A549 (cell line): Measurements from ENCODE around the gene TERF2IP. TPM values are rescaled to one million over a fixed set of nuclear protein-coding genes. Genes with fewer than 3 reads are reported as not detected.

ENCODE experiments used
- ATAC-seq, 2 experiments: fragments of 200-7000 bp in 1 of 2; fragments of >200 bp in 1 of 2; cut with Nextera tagmentation in 1 of 2; cut with Tn5 transposase in 1 of 2; 3 replicates each; pipeline versions ENCODE4 v1.8.0 to v1.9.1; 2018 to 2020; ENCODE audit warnings: mild to moderate bottlenecking in 1 of 2, moderate library complexity in 1 of 2
- CTCF ChIA-PET: fragments of 300-600 bp; sonication (Branson Sonifier 250); formaldehyde crosslinking; extraction: SDS; loops from one replicate; lab custom pipeline; 2021; ENCODE audit warnings: antibody characterized with exemption, inconsistent platforms; lab: Yijun Ruan, JAX
- POLR2A ChIA-PET: fragments of 350-600 bp; formaldehyde crosslinking; extraction: SDS; loops from one replicate; lab custom pipeline; 2021; ENCODE audit warnings: antibody characterized with exemption, inconsistent platforms; lab: Yijun Ruan, JAX
- DNase-seq, 2 experiments: peaks; one replicate each; pipeline versions ENCODE4 v3.0.0 to v3.0.0-alpha.2; 2011 to 2016; ENCODE audit warnings: low read depth in 1 of 2, low spot score in 1 of 2
- FAIRE-seq: peaks from 2 replicates; lab custom pipeline; 2011; peaks lifted over from hg19 to GRCh38; lab: Jason Lieb, UNC
- H3K27ac ChIP-seq, 2 experiments: fragments of >200 bp; sonication (Bioruptor Twin); formaldehyde crosslinking; 3 replicates each; pipeline ENCODE4 v1.5.1; 2016 to 2017
- H3K4me1 ChIP-seq: fragments of >200 bp; sonication (Bioruptor Twin); formaldehyde crosslinking; 3 replicates; pipeline ENCODE4 v1.6.1; 2016
- H3K4me2 ChIP-seq: fragments of >200 bp; sonication (Bioruptor Twin); formaldehyde crosslinking; 3 replicates; pipeline ENCODE4 v1.6.1; 2016
- H3K4me3 ChIP-seq: fragments of >200 bp; sonication (Bioruptor Twin); formaldehyde crosslinking; 3 replicates; pipeline ENCODE4 v1.5.1; 2016
- H3K9me3 ChIP-seq: fragments of >200 bp; sonication (Bioruptor Twin); formaldehyde crosslinking; 3 replicates; pipeline ENCODE4 v1.6.1; 2016
- ATOH8 ChIP-seq: fragments of 250-450 bp; sonication (Bioruptor Pico); IDR thresholded peaks from 2 replicates; pipeline ENCODE4 v1.5.0; 2020; ENCODE audit warnings: low read depth, mild to moderate bottlenecking, moderate library complexity
- CBX8 ChIP-seq: fragments of 200-600 bp; sonication (generic); IDR thresholded peaks from 2 replicates; pipeline ENCODE4 v1.6.1; 2016
- CEBPB ChIP-seq, 2 experiments: fragments of >200 bp in 1 of 2; sonication (Bioruptor Twin) in 1 of 2; formaldehyde crosslinking in 1 of 2; IDR thresholded peaks; 2 replicates each; pipeline ENCODE4 v1.6.1; 2012 to 2016
- CHD2 ChIP-seq: fragments of 150-350 bp; IDR thresholded peaks from 2 replicates; pipeline ENCODE4 v1.6.1; 2014; ENCODE audit warnings: low read length; ENCODE audit not compliant: partially characterized antibody
- ELK1 ChIP-seq: fragments of 150-350 bp; IDR thresholded peaks from 2 replicates; pipeline ENCODE4 v1.6.1; 2014; ENCODE audit warnings: low read depth, mild to moderate bottlenecking, low read length
- EP300 ChIP-seq, 2 experiments: fragments of >200 bp; sonication (Bioruptor Twin); formaldehyde crosslinking; IDR thresholded peaks; 2 replicates in 1 of 2; 3 replicates in 1 of 2; pipeline ENCODE4 v1.6.1; 2016 to 2017
- FOSL2 ChIP-seq, 2 experiments: fragments of 450-650 bp in 1 of 2; fragments of >200 bp in 1 of 2; sonication (Bioruptor Twin) in 1 of 2; formaldehyde crosslinking; IDR thresholded peaks; 2 replicates each; pipeline versions ENCODE4 v1.5.0 to v1.6.1; 2016 to 2020; ENCODE audit warnings: mild to moderate bottlenecking in 1 of 2, moderate library complexity in 1 of 2
- GATA3 ChIP-seq: IDR thresholded peaks from 2 replicates; pipeline ENCODE4 v1.6.1; 2012; ENCODE audit warnings: borderline replicate concordance
- HEYL ChIP-seq: fragments of 250-450 bp; sonication (Bioruptor Pico); IDR thresholded peaks from 2 replicates; pipeline ENCODE4 v1.8.0; 2021; ENCODE audit warnings: mild to moderate bottlenecking, moderate library complexity
- HOXB13 ChIP-seq: fragments of 250-450 bp; sonication (Bioruptor Pico); IDR thresholded peaks from 2 replicates; pipeline ENCODE4 v1.5.0; 2020; ENCODE audit warnings: low read depth, mild to moderate bottlenecking, moderate library complexity
- HOXB5 ChIP-seq: fragments of 250-450 bp; sonication (Bioruptor Pico); IDR thresholded peaks from 2 replicates; pipeline ENCODE4 v1.5.0; 2020; ENCODE audit warnings: mild to moderate bottlenecking, moderate library complexity
- JUNB ChIP-seq: fragments of >200 bp; sonication (Bioruptor Twin); formaldehyde crosslinking; IDR thresholded peaks from 2 replicates; pipeline ENCODE4 v1.6.1; 2016
- MAFK ChIP-seq: fragments of 450-650 bp; IDR thresholded peaks from 2 replicates; pipeline ENCODE4 v1.6.1; 2014; ENCODE audit not compliant: partially characterized antibody
- MAX ChIP-seq: IDR thresholded peaks from 2 replicates; pipeline ENCODE4 v1.6.1; 2012
- MAZ ChIP-seq: fragments of 150-350 bp; IDR thresholded peaks from 2 replicates; pipeline ENCODE4 v1.6.1; 2014; ENCODE audit warnings: antibody characterized with exemption, low read depth, low read length, borderline replicate concordance
- NFE2L2 ChIP-seq: fragments of 150-350 bp; conservative IDR thresholded peaks from 2 replicates; pipeline ENCODE4 v1.6.1; 2014; ENCODE audit warnings: low read length
- NPAS2 ChIP-seq: fragments of 250-450 bp; sonication (Bioruptor Pico); IDR thresholded peaks from 2 replicates; pipeline ENCODE4 v1.8.0; 2022; ENCODE audit warnings: mild to moderate bottlenecking, moderate library complexity, borderline replicate concordance
- NR3C1 ChIP-seq: fragments of >200 bp; sonication (Bioruptor Twin); formaldehyde crosslinking; IDR thresholded peaks from 3 replicates; pipeline ENCODE4 v1.6.1; 2017
- PBX3 ChIP-seq: IDR thresholded peaks from 2 replicates; pipeline ENCODE4 v1.6.1; 2012
- POLR2A ChIP-seq: IDR thresholded peaks from 2 replicates; pipeline ENCODE4 v1.6.1; 2012; ENCODE audit warnings: mild to moderate bottlenecking, low read length
- POLR2AphosphoS2 ChIP-seq: conservative IDR thresholded peaks from 2 replicates; pipeline ENCODE4 v1.6.1; 2012; ENCODE audit warnings: low read length, improper control_type of control experiment, inconsistent platforms
- RAD21 ChIP-seq, 2 experiments: fragments of >200 bp in 1 of 2; sonication (Bioruptor Twin) in 1 of 2; formaldehyde crosslinking in 1 of 2; IDR thresholded peaks in 1 of 2; conservative IDR thresholded peaks in 1 of 2; 2 replicates in 1 of 2; 3 replicates in 1 of 2; pipeline ENCODE4 v1.6.1; 2012 to 2018; ENCODE audit warnings: inconsistent platforms in 1 of 2
- RCOR1 ChIP-seq: fragments of 150-350 bp; IDR thresholded peaks from 2 replicates; pipeline ENCODE4 v1.6.1; 2014; ENCODE audit warnings: antibody characterized with exemption, low read length, low read depth
- SMC3 ChIP-seq: fragments of >200 bp; sonication (Bioruptor Twin); formaldehyde crosslinking; IDR thresholded peaks from 3 replicates; pipeline ENCODE4 v1.6.1; 2018; ENCODE audit warnings: inconsistent platforms
- SREBF2 ChIP-seq: fragments of 450-650 bp; IDR thresholded peaks from 2 replicates; pipeline ENCODE4 v1.6.1; 2014; ENCODE audit warnings: mild to moderate bottlenecking, moderate library complexity
- TP53 ChIP-seq: fragments of 250-450 bp; sonication (Bioruptor Pico); IDR thresholded peaks from 2 replicates; pipeline ENCODE4 v1.5.0; 2021; ENCODE audit warnings: mild to moderate bottlenecking, moderate library complexity
- USF2 ChIP-seq: fragments of 450-650 bp; IDR thresholded peaks from 2 replicates; pipeline ENCODE4 v1.6.1; 2014; ENCODE audit warnings: antibody characterized with exemption
- ZFP36 ChIP-seq: fragments of 450-650 bp; IDR thresholded peaks from 2 replicates; pipeline ENCODE4 v1.6.1; 2014; ENCODE audit warnings: borderline replicate concordance; ENCODE audit not compliant: partially characterized antibody
- ZNF302 ChIP-seq: fragments of 250-450 bp; sonication (Bioruptor Pico); IDR thresholded peaks from 2 replicates; pipeline ENCODE4 v1.9.0; 2021; ENCODE audit warnings: inconsistent platforms, mild to moderate bottlenecking, moderate library complexity
- ZSCAN20 ChIP-seq: fragments of 250-450 bp; sonication (Bioruptor Pico); IDR thresholded peaks from 2 replicates; pipeline ENCODE4 v1.8.0; 2022; ENCODE audit warnings: mild to moderate bottlenecking, moderate library complexity
- WGBS: methylation state at CpG from one replicate; pipeline ENCODE4 v1.1.6; 2017; ENCODE audit errors: missing lambda C conversion rate; 5-methylcytosine and 5-hydroxymethylcytosine counted together
- polyA plus RNA-seq, 4 experiments: library from polyadenylated mRNA; depleted of rRNA in 3 of 4; stranded (reverse); fragments of >200 nt; fragmentation: RNase III in 1 of 4; extraction: RNeasy Plus Mini Kit Qiagen cat#74134 plus additional on column Dnase treatment in 1 of 4; gene quantifications; 2 replicates in 3 of 4; 3 replicates in 1 of 4; pipeline ENCODE4 v1.2.3, GENCODE V29; 2011 to 2017
- TF ChIP-seq, protein P1 (sequence below): fragments of >200 bp; sonication (Bioruptor Twin); formaldehyde crosslinking; IDR thresholded peaks from 3 replicates; pipeline ENCODE4 v1.6.1; 2016
- TF ChIP-seq, protein P2 (sequence below): fragments of >200 bp; sonication (Bioruptor Twin); formaldehyde crosslinking; IDR thresholded peaks from 3 replicates; pipeline ENCODE4 v1.5.1; 2016

Gene TERF2IP
- polyA plus RNA-seq, 2 of the 4 experiments (the other 2 are of a cell fraction), result 26.7 to 37.9 TPM

GRCh38 chr16:75679366-75679765, 31.8 kb downstream of the TERF2IP start:
- no peak for FAIRE-seq
- H3K27ac ChIP-seq, result no peak overlapping the region
- WGBS, result 64% methylated on average over 5 of the region's 5 CpGs
- TF ChIP-seq, protein P1, sequence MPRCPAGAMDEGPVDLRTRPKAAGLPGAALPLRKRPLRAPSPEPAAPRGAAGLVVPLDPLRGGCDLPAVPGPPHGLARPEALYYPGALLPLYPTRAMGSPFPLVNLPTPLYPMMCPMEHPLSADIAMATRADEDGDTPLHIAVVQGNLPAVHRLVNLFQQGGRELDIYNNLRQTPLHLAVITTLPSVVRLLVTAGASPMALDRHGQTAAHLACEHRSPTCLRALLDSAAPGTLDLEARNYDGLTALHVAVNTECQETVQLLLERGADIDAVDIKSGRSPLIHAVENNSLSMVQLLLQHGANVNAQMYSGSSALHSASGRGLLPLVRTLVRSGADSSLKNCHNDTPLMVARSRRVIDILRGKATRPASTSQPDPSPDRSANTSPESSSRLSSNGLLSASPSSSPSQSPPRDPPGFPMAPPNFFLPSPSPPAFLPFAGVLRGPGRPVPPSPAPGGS, result no peak
- TF ChIP-seq ZNF302 (CRISPR knock-in tag), result no peak
- TF ChIP-seq JUNB, result no peak
- no peak for TF ChIP-seq POLR2AphosphoS2
- TF ChIP-seq POLR2A, result no peak
- no peak for TF ChIP-seq HEYL
- no peak for TF ChIP-seq ZSCAN20
- no peak for TF ChIP-seq PBX3
- no peak for TF ChIP-seq MAFK
- TF ChIP-seq CHD2, result no peak
- TF ChIP-seq CEBPB (IDR thresholded peaks at IDR 0.05), result no peak
- TF ChIP-seq ZFP36, result no peak
- TF ChIP-seq HOXB5 (CRISPR knock-in tag), result no peak
- TF ChIP-seq, protein P2, sequence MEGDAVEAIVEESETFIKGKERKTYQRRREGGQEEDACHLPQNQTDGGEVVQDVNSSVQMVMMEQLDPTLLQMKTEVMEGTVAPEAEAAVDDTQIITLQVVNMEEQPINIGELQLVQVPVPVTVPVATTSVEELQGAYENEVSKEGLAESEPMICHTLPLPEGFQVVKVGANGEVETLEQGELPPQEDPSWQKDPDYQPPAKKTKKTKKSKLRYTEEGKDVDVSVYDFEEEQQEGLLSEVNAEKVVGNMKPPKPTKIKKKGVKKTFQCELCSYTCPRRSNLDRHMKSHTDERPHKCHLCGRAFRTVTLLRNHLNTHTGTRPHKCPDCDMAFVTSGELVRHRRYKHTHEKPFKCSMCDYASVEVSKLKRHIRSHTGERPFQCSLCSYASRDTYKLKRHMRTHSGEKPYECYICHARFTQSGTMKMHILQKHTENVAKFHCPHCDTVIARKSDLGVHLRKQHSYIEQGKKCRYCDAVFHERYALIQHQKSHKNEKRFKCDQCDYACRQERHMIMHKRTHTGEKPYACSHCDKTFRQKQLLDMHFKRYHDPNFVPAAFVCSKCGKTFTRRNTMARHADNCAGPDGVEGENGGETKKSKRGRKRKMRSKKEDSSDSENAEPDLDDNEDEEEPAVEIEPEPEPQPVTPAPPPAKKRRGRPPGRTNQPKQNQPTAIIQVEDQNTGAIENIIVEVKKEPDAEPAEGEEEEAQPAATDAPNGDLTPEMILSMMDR, result no peak
- TF ChIP-seq TP53 (CRISPR knock-in tag), result no peak
- no peak for TF ChIP-seq NFE2L2
- no peak for TF ChIP-seq CBX8
- no peak for TF ChIP-seq NR3C1
- TF ChIP-seq SREBF2, result no peak
- no peak for TF ChIP-seq MAX
- no peak for DNase-seq
- no peaks in the 10 kb centered on the region for H3K9me3 ChIP-seq
- POLR2A ChIA-PET, result no interaction called here
- H3K4me1 ChIP-seq, result no peaks in the 10 kb centered on the region
- H3K4me2 ChIP-seq, result no peak overlapping the region
- H3K4me3 ChIP-seq, result no peak overlapping the region
- CTCF ChIA-PET, result no interaction called here
- no peak for ATAC-seq

DNA sequence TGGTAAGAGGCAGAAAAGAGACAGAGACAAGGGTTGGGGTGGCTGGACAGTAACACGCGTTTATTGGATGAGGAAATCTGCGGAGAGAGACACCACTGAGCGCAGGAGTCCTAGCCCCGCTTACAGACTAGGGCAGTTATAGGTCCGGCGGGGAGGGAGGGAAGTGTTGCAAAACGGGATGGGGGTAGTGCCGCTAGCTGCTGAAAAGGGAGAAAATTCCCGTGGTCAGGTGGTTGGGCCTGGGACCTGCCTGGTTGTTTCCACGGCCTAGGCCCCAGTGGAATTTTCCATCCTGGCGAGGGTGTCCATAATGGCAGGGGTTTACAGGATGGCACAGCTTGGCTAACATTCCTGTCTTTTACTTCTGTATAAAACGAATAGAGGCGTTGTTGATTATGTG, 34.7 kb downstream of the TERF2IP start:
- no peak overlapping the region for H3K4me3 ChIP-seq
- 0 out of 3 replicates have a peak, but pooled peaks cover 5% of the 10 kb centered on the region for H3K9me3 ChIP-seq
- 69% methylated on average over 14 of the region's 14 CpGs for WGBS
- DNase-seq (no peak), ATAC-seq (no peak), FAIRE-seq (no peak)
- ChIA-PET CTCF (no interaction called here), POLR2A (no interaction called here)
- no peak overlapping the region for H3K4me2 ChIP-seq
- H3K4me1 ChIP-seq, result no peaks in the 10 kb centered on the region
- TF ChIP-seq NR3C1 (no peak), SMC3 (no peak), RCOR1 (no peak), HOXB13 (CRISPR knock-in tag) (no peak), NPAS2 (no peak), ELK1 (no peak), GATA3 (no peak), MAZ (no peak), EP300 (IDR thresholded peaks at IDR 0.05) (no peak), PBX3 (no peak), USF2 (no peak), NFE2L2 (no peak), FOSL2 (IDR thresholded peaks at IDR 0.05) (no peak), FOSL2 (CRISPR knock-in tag; IDR thresholded peaks at IDR 0.05) (no peak), RAD21 (conservative IDR thresholded peaks at IDR 0.05 in 1 of 2, IDR thresholded peaks at IDR 0.05 in 1 of 2) (no peak), ATOH8 (CRISPR knock-in tag) (no peak), CHD2 (no peak)
- H3K27ac ChIP-seq, result no peak overlapping the region
